TTC549 (cell line): ENCODE results near the gene NOTUM.
"Not testable (repeated sequence)": the region's sequence is repeated elsewhere in the genome, so short reads cannot be mapped to it uniquely, and the experiment has no call there.

ENCODE experiments used
- FAIRE-seq: peaks from 2 replicates; lab custom pipeline; 2012; peaks lifted over from hg19 to GRCh38; lab: Jason Lieb, UNC

NOTUM gene

DNA sequence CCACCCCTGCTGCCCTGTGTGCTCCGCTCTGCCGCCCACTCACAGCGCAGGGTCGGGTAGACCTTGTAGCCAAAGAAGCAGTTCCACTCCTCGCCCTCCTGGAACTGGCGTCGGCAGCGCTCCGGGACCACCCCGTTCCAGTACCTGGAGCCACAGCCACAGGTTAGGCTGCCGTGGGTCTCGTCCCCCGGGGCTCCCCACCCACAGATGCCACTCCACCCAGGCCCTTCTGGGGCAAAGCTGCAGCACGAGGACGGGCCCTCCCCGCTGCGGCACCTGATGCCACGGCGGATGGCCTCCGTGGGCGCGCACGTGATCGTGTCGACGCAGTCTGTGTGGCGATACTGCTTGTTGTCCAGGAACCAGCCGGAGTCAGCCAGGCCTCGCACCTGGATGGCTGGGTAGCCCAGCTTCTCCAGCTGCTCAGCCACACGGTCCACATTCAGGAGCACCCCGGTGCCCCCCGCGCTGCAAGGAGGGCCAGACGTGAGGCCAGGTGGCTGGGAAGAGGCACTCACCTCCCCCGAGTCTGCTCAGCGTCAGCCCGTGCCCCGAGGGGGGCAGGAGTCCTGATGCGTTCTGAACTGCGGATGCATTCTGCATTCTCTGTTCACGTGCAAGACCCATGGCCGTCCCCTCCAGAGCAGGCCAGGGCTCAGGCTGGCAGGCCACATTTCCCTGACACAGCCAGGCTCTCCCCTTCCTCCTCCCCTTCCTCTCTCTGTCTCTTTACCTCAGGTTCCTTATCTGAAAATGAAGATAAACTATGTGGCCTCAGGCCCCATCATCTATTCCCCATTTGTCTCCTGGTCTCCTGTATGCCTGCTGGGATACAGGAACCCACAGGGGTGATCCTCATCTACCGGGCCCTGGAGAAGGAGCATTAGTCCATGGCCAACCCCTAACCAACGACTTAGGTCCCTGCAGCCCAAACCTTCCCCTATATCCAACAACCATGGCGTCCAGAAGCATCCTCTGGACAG is 4.1 kb downstream of the NOTUM start:
- no peak for FAIRE-seq

DNA sequence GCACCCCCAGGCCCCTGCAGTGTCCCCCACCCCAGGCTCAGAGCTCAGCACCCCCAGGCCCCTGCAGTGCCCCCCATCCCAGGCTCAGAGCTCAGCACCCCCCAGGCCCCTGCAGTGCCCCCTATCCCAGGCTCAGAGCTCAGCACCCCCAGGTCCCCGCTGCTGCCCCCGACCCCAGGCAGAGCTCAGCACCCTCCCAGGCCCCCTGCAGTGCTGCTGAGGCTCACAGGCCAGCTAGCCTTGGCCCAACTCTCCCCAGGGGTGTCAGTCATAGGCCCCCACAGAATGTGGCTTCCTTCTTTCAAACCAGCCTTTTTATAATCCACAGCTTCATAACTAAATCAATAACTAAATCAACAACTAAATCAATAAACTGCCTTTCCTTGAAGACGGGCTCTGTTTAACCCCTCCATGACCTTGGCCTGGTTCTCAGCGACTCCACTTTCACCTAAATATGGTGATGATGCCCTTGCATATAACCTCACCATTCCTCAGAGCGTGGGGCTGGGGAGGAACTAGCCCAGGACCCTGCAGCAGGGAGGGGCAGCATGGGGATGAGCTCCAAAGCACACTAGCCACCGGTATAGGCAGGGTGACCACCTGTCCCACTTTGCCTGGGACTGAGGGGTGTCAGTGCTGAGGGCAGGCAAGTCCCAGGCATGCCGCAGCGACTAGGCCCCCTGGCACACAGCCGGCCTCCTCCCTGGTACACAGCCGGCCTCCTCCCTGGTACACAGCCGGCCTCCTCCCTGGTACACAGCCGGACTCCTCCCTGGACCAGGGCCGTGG is 5.0 kb downstream of the NOTUM start:
- no peak for FAIRE-seq

DNA sequence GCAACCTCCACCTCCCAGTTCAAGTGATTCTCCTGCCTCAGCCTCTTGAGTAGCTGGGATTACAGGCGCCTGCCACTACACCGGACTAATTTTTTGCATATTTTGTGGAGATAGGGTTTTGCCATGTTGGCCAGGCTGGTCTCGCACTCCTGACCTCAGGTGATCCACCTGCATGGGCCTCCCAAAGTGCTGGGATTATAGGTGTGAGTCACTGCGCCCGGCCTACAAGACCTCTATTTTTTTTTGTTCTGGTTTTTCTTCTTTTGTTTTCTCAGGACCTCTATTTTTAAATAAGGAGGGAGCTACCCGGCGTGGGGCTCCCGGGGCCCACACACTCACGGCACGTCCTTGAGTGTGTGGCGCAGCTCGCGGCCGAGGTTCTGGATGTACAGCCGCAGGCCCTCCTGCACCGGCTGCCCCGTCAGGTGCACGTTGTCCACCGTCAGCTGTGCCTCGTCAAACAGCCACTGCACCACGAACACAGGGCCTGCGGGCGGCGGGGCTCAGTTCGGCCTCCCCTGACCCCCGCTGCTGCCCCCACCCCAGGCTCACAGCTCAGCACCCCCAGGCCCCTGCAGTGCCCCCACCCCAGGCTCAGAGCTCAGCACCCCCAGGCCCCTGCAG is 5.8 kb downstream of the NOTUM start:
- FAIRE-seq = no peak

DNA sequence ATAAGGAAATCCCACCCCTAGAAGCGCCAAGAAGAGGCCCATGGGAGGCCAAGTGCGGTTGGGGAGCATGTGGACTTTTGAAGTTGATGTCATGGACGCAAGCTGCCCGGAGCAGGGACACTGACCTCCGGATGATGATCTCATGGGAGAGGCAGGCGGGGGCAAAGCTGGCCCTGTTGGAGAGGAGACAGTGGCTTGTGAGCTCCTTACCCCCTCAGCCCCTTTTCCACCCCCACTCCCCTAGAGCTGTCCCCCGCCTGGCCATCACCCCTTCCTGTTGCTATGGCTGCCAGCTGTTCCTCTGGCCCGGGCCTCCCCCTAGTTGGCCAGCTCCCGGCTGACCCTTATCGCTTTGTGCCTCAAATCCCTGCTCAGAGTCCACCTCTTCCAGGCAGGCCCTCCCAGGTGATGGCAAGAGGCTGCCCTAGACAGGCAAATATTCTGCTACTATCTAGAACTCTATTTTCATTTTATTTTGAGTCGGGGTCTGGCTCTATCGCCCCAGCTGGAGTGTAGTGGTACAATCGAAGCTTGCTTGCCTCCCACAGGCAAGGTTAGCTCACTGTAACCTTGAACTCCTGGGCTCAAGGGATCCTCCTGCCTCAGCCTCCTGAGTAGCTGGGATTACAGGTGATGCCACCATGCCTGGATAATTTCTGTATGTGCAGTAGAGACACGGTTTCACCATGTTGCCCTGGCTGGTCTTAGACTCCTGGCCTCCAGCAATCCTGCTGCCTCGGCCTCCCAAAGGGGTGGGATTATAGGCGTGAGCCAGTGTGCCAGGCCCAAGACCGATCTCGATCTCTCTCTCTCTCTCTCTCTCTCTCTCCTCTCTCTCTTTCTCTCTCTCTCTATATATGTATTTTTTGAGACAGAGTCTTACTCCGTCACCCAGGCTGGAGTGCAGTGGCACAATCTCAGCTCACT is 6.6 kb downstream of the NOTUM start:
- FAIRE-seq = no peak

DNA sequence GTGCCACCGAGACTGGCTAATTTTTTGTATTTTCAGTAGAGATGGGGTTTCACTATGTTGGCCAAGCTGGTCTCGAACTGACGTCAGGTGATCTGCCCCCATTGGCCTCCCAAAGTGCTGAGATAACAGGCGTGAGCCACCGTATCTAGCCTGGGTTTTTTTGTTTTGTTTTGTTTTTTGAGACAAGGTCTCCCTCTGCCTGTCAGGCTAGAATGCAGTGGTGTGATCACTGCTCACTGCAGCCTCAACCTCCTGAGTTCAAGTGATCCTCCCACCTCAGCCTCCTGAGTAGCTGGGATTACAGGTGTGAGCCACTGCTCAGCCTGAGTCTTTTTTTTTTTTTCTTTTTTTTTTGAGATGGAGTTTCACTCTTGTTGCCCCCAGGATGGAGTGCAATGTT is 7.5 kb downstream of the NOTUM start:
- not testable (repeated sequence) for FAIRE-seq

DNA sequence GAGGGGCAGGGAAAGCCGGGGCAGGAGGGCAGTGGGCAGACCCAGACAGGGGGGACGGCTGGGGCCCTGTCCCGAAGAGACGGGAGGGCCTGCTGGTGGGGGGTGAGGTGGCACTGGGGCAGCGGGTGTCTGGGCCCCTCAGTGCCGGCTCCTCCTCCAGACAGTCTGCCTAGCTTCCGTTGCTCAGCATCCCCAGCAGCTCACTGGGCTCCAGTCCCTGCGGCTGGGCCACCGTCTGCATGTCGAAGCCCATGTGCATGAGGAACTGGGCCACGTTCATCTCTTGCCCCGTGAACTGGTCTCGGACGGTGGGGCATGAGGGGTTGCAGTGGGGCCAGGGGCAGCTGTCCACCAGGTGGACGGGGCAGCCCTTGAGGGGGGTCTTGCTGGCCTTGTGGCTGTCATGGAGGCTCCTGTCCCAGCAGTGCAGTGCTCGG is 8.2 kb downstream of the NOTUM start:
- FAIRE-seq = no peak

DNA sequence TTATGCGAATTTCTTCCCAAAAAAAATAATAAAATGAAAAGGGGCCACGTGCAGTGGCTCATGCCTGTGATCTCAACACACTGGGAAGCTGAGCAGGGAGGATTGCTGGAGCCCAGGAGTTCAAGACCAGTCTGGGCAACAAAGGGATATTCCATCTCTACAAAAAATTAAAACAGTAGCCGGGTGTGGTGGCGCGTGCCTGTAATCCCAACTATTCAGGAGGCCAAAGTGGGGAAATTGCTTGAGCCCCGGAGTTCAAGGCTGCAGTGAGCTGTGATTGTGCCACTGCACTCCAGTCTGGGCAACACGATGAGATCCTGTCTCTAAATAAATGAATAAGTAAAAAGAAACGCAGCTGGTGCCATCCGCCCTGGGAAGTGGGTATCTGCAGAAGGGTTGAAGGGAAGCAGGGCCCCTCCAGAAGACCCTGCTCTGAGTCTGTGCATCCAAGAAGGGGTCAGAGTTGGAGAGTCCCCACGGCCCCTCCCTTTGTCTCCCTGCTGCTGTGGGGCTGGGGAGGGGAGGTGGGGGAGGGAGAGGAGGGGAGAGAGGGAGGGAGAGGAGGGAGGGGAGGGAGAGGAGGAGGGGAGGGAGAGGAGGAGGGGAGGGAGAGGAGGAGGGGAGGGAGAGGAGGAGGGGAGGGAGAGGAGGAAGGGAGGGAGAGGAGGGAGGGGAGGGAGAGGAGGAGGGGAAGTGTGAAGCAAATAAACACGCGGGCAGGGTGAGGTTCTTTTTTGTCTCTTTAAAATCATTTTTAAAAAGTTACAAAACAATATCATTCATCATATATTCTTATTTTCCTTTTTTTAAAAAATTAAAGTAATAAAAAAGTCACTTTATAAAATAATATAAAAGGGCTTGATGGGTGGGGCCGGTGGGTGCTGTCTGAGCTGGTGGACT is 9.0 kb downstream of the NOTUM start:
- FAIRE-seq = no peak

DNA sequence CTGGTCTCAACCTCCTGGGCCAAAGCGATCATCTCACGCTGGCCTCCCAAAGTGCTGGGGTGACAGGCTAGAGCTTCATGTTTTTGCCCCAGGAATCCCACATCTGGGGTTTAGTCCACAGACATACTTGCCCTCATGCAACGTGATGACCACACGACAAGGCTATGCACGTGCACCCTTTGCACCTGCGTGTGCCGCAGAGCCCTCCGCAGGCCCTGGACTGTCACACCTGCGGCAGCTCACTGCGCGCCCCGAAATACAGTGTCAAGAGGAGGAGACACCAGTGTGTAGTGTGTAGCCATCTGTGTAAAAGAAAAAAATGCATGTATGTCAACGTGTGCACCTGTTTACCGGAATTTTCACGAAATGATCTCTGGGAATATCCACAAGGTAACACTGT is 10.5 kb downstream of the NOTUM start:
- no peak for FAIRE-seq

DNA sequence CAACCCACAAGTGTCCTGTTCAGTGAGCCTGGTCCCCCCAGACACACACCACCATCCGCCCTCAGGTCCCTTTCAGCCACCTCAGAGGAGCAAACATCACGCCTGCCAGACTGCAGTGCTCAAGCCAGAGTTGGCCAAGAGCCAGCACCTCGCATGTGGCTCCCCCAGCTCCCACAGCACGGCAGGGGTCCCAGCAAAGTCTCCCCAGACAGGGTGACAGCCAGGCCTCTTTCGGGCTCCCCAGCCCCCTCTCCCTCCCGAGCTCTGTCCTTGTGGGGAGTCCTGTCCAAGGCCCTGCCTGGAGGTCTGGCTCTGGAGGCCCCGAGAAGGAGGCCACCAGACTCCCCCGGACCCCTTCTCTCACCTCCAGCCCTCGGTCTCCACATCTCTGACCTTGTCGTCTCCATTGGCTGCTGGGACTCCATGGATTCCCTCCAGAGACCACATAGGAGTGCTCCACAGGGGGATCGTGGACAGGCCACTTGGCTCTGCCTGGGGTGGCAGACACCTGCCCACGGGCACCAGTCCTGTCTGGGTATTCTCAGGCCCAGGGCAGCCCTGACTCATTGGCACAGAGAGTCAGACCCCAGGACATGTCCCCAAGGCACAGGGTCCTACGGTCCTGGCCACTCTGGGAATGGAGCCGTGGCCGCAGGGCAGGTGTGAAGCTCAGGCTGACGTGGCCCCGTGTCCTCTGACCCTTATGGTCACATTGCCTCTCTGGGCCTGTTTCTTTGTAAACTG is 12.2 kb downstream of the NOTUM start:
- no peak for FAIRE-seq

DNA sequence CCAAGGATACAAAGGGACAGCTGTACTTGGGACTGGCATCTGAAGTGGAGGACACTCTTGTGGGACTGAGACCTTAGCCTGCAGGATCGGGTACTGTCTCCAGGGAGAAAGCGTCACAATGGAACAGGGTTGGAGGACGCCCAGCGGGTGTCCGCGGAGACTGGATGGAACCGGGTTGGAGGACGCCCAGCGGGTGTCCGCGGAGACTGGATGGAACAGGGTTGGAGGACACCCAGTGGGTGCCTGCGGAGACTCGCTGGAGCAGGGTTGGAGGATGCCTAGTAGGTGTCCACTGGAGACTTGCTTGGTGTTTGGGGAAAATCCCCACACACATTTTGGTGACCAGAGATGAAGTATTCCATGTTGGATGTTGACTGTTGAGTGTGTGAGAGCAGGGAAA is 13.8 kb downstream of the NOTUM start, which contains the start of gene MYADML2:
Gene MYADML2 (minus strand): TSS at position 45 of the 400 bp plus-strand sequence. CDS start 5,492 bp downstream, outside the sequence.
- no peak for FAIRE-seq

DNA sequence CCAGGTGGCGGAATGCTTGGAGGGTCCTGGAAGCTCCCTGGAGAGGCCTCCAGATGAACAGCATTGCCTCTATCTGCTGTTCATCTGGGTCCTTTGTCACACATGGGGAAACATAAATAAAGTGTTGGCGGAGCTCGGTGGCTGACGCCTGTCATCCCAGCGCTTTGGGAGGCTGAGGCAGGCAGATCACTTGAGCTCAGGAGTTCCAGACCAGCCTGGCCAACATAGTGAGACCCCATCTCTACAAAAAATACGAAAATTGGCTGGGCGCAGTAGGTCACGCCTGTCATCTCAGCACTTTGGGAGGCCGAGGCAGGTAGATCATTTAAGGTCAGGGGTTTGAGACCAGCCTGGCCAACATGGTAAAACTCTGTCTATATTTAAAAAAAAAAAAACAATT is 16.1 kb downstream of the NOTUM start:
- no peak for FAIRE-seq

DNA sequence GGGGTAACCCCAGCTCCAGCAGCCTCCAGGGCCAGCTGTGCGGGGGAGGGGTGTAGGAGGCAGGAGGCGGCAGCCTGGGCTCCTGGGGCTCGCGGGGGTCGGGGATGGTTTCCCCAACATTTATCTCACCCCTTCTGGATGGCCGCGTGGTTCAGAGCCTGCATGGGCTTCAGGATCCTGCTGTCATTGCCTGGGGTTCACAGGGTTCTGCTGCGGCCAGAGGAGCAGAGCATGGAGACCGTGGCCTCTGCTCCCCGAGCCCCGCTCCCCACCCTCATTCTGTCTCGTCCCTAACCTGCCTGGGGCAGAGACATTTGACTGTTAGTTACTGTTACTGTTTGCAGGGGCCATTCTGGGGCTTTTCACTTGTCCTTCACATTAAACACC is 18.8 kb downstream of the NOTUM start:
- FAIRE-seq = no peak

DNA sequence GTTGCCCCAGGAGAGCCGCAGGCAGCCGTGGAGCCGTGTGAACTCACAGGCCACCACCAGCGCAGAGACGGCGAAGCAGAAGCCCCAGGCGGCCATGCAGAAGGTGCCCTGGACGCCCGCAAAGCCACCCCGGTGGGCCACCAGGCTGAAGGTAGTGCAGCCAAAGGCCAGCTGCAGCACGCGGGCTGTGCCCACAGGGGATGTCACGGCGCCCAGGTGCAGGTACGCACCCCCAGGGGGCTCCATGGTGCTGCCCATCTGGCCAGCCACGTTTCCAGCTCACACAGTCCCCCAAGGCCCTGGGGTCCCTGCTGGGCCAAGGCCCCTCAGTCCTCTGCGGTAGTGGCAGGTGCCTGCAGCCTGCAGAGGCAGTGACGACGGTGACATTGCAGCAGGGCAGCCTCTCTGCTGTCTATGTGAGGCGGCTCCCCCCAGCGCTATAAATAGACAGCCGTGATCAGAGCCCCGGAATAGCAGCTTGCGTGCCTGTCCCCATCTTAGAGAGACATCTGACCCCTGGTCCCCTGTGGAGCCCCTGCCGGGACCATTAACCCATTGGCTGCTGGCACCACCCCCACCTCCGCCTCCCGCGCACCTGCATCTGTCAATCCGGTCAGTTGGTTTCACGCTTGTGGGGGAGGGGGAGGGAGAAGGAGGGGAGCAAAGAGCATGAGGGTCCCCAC is 19.4 kb downstream of the NOTUM start:
- FAIRE-seq = no peak

DNA sequence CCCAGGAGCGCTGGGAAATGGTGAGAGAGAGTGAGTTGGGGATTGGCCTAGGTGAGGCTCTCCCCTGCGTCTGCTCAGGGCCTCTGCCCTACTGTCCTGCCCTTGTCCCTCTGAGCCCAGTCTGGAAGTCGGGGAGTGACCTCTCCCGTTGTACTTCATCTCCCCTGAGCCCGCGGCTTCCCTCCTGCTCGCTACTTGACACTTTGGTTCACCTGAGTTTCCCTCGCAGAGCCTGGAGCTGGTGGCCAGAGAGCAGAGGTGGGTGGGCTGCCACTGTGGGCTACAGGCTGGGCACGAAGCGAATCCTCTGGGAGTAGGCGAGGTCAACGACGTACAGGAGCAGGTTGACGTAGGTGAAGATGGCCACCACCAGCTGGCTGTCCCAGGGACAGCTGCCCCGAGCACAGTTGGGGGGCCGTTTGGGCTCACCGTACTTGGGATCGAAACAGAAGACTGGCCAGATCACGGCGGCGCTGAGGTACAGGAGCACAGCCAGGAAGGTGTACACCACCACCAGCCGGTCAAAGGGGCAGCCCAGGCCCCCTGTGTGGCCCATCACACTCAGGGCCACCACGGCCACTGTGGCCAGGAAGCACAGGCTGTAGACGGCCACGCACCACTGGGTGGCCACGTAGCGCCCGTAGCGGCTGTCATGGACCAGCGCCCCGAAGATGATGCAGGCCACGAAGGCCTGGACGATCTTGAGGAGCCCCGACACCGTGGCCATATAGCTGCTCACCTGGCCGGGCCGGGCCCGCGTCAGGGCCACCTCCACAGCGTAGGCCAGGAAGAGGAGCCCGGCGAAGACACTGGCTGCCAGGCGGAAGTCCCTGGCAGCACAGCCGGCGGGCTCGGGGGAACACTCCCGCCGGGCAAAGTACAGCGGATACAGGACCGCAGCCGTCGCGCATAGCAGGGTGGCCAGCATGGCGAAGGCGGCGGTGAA is 20.2 kb downstream of the NOTUM start:
- no peak for FAIRE-seq

DNA sequence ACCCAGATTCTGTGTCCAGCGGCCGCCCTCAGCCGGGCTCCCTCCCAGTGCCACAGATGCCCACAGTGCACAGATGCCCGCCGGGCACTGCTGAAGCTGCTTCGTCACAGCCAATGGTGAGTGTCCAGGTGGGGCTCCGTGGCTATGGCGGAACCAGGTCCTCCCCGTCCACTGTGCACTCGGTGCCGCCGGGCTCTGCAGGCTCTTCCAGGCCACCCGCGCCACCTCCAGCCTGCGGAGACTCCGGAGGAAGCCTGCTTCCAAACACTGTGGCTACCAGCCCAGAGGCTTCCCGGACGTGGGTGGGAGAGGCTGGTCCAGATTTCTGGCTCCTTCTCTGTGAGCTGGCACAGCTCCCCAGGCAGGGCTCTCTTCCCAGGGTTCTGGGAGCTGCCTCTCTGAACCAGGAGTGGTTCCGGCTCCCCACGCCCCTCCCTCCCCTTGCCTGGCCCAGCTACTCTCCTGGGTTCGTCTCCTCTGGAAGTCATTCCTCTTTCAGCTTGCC is 21.1 kb downstream of the NOTUM start:
- FAIRE-seq = no peak

DNA sequence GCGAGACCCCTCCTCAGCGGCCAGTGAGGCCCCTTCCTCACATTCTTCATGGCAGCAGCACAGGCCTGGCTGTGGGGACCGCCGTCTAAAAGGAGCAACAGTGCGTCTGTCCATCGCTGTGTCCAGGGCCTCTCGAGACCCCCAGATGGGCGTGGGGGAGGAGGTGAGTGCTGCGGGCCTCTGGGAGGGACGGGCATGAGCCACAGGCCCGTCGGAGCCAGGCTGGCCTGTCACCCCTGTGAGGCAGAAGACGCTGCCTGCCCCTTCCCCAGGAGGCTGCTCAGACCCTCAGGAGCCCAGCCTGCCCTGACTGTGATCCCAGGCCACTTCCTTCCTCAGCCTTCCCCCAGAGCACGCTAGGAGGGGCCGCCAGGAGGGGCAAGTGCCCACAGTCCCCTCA is 21.8 kb downstream of the NOTUM start:
- no peak for FAIRE-seq

DNA sequence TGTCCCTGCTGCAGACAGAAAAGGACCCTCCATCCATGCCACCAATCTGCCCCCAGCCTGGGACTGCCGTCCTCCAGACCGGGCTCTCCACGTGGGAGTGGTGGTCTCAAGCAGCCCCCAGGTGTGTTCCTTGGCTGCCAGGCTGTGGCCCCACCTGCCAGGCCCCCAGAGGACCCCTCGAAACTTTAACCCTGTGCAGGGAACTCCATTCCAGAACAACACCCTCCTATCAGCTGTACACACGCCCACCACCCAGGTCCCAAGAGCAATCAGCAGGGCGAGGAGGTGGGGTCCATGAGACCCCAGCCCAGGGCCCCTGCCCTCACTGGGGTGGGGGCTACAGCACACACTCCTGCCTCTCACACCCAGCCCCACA is 25.3 kb downstream of the NOTUM start:
- no peak for FAIRE-seq
